RKO (cell line): ENCODE measurements around the gene NFIX.

Source experiments
- DNase-seq: peaks from one replicate; pipeline ENCODE4 v3.0.0-alpha.2; 2016; ENCODE audit warnings: low spot score

Gene NFIX

GRCh38 chr19:13104848-13105711 is 109.8 kb downstream of the NFIX start:
- no peak for DNase-seq

GRCh38 chr19:13109361-13110098 is 114.3 kb downstream of the NFIX start:
- no peak for DNase-seq

GRCh38 chr19:13110099-13110610 is 114.9 kb downstream of the NFIX start:
- DNase-seq, result no peak

- no peak for DNase-seq
Measured at GRCh38 chr19:13112555-13112954, 117.3 kb downstream of the NFIX start.

- peak; percentile 58 for DNase-seq
Measured at GRCh38 chr19:13115936-13116281, 120.6 kb downstream of the NFIX start.

GRCh38 chr19:13116282-13117175 is 121.3 kb downstream of the NFIX start, which contains the start of gene TRMT1:
TSS of gene TRMT1 (minus strand) at chr19:13116740. CDS start at chr19:13116399, 341 bp downstream.
- DNase-seq, result peak; percentile 98

- DNase-seq, result peak; percentile 63
Measured at GRCh38 chr19:13117176-13117771, 122.0 kb downstream of the NFIX start.

GRCh38 chr19:13117772-13118423 is 122.6 kb downstream of the NFIX start, which contains the start of gene NACC1:
TSS of gene NACC1 (plus strand) at chr19:13118264. CDS start at chr19:13135208, 16,944 bp downstream.
- DNase-seq, result peak; percentile 95

- peak; percentile 40 for DNase-seq
Measured at GRCh38 chr19:13118424-13119193, 123.3 kb downstream of the NFIX start.

GRCh38 chr19:13119627-13120026 is 124.4 kb downstream of the NFIX start:
- no peak for DNase-seq

- no peak for DNase-seq
Measured at GRCh38 chr19:13120031-13120430, 124.8 kb downstream of the NFIX start.

GRCh38 chr19:13120817-13121216 is 125.5 kb downstream of the NFIX start:
- DNase-seq, result peak; percentile 61

GRCh38 chr19:13121551-13122274 is 126.4 kb downstream of the NFIX start:
- DNase-seq, result no peak

GRCh38 chr19:13122275-13122878 is 127.1 kb downstream of the NFIX start:
- no peak for DNase-seq

GRCh38 chr19:13122980-13123957 is 128.0 kb downstream of the NFIX start:
- DNase-seq, result no peak

GRCh38 chr19:13127051-13127450 is 131.8 kb downstream of the NFIX start:
- no peak for DNase-seq

GRCh38 chr19:13127811-13128575 is 132.7 kb downstream of the NFIX start:
- DNase-seq, result no peak
